GM15510 (cell line): ENCODE measurements around the gene NTN5.

ENCODE experiments used
- POLR2A ChIP-seq: IDR thresholded peaks from 3 replicates; pipeline ENCODE4 v1.6.1; 2011; ENCODE audit warnings: borderline replicate concordance; ENCODE audit not compliant: insufficient read length; ENCODE audit errors: extremely low read depth

Gene NTN5

DNA sequence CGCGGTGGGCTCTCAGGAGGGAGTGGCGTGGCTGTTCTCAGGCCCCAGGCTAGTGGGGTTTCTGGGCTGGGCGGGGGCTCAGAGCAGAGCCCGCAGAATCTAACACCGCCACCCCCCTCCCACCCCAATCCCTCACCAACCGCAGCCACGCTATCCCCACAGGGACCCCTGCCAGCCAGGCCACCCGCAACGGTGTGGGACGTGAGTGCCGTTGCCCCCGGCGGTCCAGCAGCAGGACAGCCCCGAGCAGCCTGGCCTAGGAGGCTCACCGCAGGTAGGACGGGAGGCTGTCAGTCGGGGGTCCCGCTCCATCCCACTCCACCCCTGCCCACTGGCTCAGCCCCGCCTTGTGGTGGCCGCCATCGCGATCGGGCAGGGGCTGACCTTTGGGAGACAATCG lies at the start of gene NTN5:
TSS of gene NTN5 (minus strand) at position 24 of the 400 bp plus-strand sequence. CDS start 2,031 bp downstream, outside the sequence.
- no peak for TF ChIP-seq POLR2A

DNA sequence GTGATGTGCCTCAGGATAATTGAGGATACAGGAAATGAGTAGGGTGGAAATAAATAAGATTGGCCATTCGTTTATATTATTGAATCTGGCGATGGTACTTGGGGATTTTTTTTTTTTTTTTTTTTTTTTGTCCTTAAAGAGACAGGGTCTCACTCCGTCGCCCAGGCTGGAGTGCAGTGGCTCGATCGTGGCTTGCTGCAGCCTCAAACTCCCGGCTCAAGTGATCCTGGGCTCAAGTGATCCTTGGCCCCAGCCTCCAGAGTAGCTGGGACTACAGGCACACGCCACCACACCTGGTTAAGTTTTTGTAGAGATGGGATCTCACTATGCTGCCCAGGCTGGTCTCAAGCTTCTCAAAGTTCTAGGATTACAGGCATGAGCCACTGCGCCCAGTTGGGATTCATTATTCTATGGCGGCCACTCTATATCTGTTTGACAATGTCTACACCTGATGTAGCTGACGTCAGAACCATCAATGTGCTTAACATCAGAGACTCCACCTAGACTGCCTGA lies 49.4 kb upstream of the NTN5 start:
- no peak for TF ChIP-seq POLR2A

GRCh38 chr19:48720613-48721296 lies 47.9 kb upstream of the NTN5 start:
- peak; percentile 44 for TF ChIP-seq POLR2A

DNA sequence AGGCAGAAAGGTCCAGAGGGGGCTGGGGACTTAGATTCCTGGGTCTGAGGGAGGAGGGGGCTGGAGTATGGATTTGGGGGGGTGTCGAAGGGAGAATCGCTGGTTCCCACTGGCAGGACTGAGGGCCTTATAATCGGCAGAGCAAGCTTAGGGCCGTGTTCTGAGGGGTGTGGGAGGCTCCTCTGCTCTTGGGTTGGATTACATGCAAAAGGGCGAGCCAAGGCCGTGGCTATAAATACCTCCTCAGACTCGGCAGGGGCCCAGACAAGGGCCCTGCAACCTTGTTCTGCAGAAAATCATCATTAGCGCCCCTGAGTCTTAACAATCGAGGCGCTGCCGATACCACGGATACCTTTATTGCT lies 47.4 kb upstream of the NTN5 start:
- TF ChIP-seq POLR2A, result no peak

DNA sequence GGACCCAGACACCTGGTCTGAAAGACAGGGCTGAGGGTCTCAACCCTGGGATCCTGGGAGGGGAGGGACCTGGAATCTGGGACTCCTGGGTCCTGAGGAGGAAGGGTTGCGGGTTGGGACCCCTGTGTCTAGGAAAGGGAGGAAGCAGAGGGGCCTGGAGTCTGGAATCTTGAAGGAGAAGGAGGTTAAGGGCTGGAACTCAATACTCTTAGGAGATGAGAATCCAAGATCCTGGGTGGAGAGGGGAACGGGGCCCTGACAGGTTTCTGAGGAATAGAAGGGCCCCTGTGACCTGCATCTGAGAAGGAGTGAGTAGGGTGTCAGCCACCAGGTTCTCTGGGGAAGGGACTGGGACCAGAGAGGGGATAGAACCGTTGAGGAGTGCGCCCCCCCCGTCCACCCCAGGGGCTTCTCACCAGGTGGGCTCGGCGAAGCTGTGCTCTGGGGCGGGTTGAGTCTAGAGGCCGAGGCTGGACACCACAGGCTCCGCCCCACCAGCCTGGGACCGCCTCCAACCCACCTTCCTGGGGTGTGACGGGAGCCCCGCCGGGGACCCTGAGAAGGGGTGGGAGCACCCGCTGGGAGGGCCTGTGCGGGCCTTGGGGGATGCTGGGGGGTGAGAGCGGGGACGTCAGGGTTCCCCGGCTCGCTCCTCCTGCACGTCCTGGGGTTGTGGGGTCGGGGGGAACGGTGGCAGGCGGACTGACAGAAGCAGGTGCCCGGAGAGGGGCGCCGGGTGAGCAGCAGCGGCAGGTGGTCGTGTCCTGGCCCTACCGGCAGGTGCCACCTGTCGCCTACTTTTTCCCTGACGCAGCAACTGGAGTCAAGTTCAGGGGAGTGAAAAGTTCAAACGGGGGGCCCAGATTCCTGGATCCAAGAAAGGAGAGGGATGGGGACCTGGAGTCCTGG lies 46.7 kb upstream of the NTN5 start, which contains the start of gene MAMSTR:
TSS of gene MAMSTR (minus strand) at position 463 of the 909 bp plus-strand sequence. CDS start 694 bp downstream, outside the sequence.
- TF ChIP-seq POLR2A, result no peak

GRCh38 chr19:48718711-48719231 lies 46.0 kb upstream of the NTN5 start:
- TF ChIP-seq POLR2A, result no peak

DNA sequence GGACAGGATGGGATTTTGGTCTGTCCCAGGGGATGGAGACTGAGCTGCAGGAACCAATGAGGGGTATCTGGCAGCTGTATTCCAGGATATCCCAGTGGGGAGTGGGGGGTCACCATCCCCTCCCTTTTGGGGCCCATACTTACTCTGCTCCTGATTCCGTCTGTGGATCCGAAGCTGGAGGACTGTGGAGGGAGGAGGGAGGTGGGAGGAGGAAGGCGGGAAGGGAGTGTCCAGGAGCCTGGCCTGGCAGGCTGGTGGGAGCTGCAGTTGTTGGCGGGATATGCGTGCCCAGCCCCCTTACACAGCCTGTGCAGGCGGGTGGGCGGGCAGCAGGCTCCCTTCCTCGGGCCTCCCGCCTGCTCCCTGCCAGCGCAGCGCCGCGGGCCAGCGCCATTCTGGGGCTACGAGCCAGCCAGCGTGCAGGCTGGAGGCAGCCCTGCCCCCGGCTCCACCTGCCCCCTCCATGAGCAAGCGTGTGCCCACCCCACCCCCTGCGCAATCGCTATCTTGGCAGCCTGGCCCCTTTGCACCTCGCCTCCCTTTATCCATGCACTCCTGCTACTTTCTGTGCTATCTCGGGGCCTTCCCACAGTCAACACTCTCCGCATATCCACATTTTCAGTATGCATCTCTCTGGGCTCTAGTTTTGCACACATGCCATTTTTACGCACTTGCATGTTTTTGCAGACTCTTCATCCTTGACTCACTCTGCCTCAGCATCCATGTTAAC lies 43.9 kb upstream of the NTN5 start:
- TF ChIP-seq POLR2A, result no peak

- TF ChIP-seq POLR2A, result no peak
These were observed 42.9 kb upstream of the NTN5 start for GRCh38 chr19:48715681-48716171.

DNA sequence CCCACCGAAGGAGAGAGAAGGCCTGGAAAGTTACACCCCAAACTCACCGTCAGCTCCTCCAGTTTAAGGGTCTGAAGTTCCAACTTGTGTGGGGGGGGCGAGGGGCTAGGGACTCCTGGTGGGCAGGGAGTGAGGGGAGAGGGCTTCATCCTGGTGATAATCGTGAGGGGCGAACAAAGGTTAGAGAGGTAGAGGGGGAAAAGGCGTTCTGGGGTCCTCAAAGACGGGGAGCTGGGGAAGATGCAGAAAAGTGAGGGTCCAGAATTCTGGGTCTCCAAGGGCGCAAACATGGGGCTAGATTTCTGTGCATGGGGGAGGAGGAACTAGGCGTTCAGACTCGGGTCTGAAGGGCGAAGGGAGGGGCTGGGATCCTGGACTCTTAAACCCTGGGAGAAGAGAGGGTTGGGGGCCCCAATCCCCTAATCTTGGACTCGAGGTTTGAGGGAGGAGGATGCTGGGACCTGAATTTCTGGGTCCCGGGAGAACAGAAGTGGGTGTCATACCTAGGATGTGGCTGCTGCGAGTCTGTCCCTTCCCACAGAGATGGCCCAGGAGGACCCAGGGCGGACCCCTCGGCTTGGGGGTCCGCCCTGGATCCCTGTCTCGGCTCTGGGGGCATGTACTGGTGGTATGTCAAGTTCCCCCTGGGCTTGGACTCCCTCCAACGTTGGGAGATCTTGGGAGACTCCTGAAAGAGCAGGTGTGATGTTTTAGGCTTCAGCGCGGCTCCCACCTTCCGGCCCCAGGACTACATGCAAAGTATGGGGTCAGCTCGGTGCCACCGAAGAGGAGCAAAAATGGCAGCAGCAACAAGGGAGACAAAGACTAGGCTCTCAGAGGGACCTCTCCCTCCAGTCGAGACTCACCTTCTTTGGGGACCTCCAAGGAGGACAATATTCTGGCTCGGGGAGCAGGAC lies 42.2 kb upstream of the NTN5 start:
- TF ChIP-seq POLR2A, result no peak

GRCh38 chr19:48713864-48714755 lies 41.3 kb upstream of the NTN5 start:
- TF ChIP-seq POLR2A, result peak; percentile 62

GRCh38 chr19:48713041-48713863 lies 40.4 kb upstream of the NTN5 start:
- TF ChIP-seq POLR2A, result no peak
